Endothelial cell of umbilical vein (primary cell): Measurements from ENCODE around the gene ABCD3. TPM values are rescaled to one million over a fixed set of nuclear protein-coding genes. Genes with fewer than 3 reads are reported as not detected.

ENCODE experiments used
- BruUV-seq: library from RNA; stranded (reverse); fragments of 400-500 nt; replicated peaks from 2 replicates; lab custom pipeline; 2021; lab: Mats Ljungman, UMichigan
- CTCF ChIA-PET: fragments of 300-600, 350-600 bp; sonication (Branson Sonifier 250); formaldehyde crosslinking; loops from one replicate; lab custom pipeline; 2021; ENCODE audit warnings: antibody characterized with exemption, inconsistent platforms; lab: Charles Lee
- POLR2A ChIA-PET: fragments of 300-600, 350-600 bp; sonication (Branson Sonifier 250); formaldehyde crosslinking; loops from one replicate; lab custom pipeline; 2021; ENCODE audit warnings: antibody characterized with exemption, inconsistent platforms; lab: Charles Lee
- DNase-seq: peaks from one replicate; pipeline ENCODE4 v3.0.0-alpha.2; 2011; ENCODE audit warnings: low read depth, low spot score
- FAIRE-seq: peaks from 2 replicates; lab custom pipeline; 2011; peaks lifted over from hg19 to GRCh38; lab: Jason Lieb, UNC
- H2AFZ ChIP-seq: 2 replicates; pipeline ENCODE4 v1.6.0; 2012; ENCODE audit warnings: low read depth, low read length, control low read depth, inconsistent platforms
- H3K27ac ChIP-seq: 2 replicates; pipeline ENCODE4 v1.5.1; 2011; ENCODE audit warnings: low read depth, mild to moderate bottlenecking, control low read depth, low read length, moderate library complexity; ENCODE audit not compliant: insufficient read depth
- H3K27me3 ChIP-seq, 2 experiments: 2 replicates each; pipeline versions ENCODE4 v1.6.0 to v1.6.1; 2011; ENCODE audit warnings: low read length in 2 of 2, mixed read lengths in 1 of 2; ENCODE audit not compliant: control insufficient read depth in 2 of 2, insufficient read depth in 2 of 2
- H3K36me3 ChIP-seq, 2 experiments: 2 replicates in 1 of 2; 3 replicates in 1 of 2; pipeline ENCODE4 v1.5.1; 2011; ENCODE audit warnings: low read length in 2 of 2, mild to moderate bottlenecking in 1 of 2, moderate library complexity in 1 of 2; ENCODE audit not compliant: control insufficient read depth in 2 of 2, insufficient read depth in 2 of 2; ENCODE audit errors: extremely low read depth in 1 of 2
- H3K4me1 ChIP-seq: 3 replicates; pipeline ENCODE4 v1.5.1; 2011; ENCODE audit warnings: mild to moderate bottlenecking, low read length; ENCODE audit not compliant: control insufficient read depth, insufficient read depth; ENCODE audit errors: extremely low read depth
- H3K4me2 ChIP-seq: 2 replicates; pipeline ENCODE4 v1.6.1; 2011; ENCODE audit warnings: low read length, control low read depth, mixed read lengths; ENCODE audit not compliant: insufficient read depth
- H3K4me3 ChIP-seq, 3 experiments: fragments of 200-600 bp in 1 of 3; sonication (generic), shearing (Covaris generic) in 1 of 3; replicated peaks in 1 of 3; 2 replicates each; pipeline ENCODE4 v1.5.1; 2011 to 2016; ENCODE audit warnings: control low read depth in 3 of 3, low read length in 3 of 3, mild to moderate bottlenecking in 2 of 3, inconsistent platforms in 1 of 3, low read depth in 1 of 3, moderate library complexity in 1 of 3; ENCODE audit not compliant: insufficient read depth in 1 of 3
- H3K79me2 ChIP-seq: 2 replicates; pipeline ENCODE4 v1.6.0; 2012; ENCODE audit warnings: low read length, inconsistent platforms; ENCODE audit not compliant: control insufficient read depth, insufficient read depth
- H3K9ac ChIP-seq: replicated peaks from 2 replicates; pipeline ENCODE3; 2011; ENCODE audit warnings: low read length, control low read depth; ENCODE audit not compliant: insufficient read depth; ENCODE audit errors: extremely low read depth
- H3K9me1 ChIP-seq: replicated peaks from 3 replicates; pipeline ENCODE4 v1.6.0; 2011; ENCODE audit warnings: mild to moderate bottlenecking, low read length; ENCODE audit not compliant: control insufficient read depth, insufficient read depth; ENCODE audit errors: extremely low read depth
- H3K9me3 ChIP-seq: replicated peaks from 2 replicates; pipeline ENCODE4 v1.5.1; 2012; ENCODE audit warnings: low read length, inconsistent platforms; ENCODE audit not compliant: control insufficient read depth, insufficient read depth
- H4K20me1 ChIP-seq: replicated peaks from 2 replicates; pipeline ENCODE3; 2011; ENCODE audit warnings: mild to moderate bottlenecking, low read length; ENCODE audit not compliant: control insufficient read depth, insufficient read depth; ENCODE audit errors: extremely low read depth
- CTCF ChIP-seq, 2 donors: IDR thresholded peaks; 1 replicate in 1 of 2; 2 replicates in 1 of 2; pipeline ENCODE4 v1.5.1; 2011; ENCODE audit warnings: low read length in 2 of 2, mild to moderate bottlenecking in 2 of 2, moderate library complexity in 2 of 2, control low read depth in 1 of 2, inconsistent platforms in 1 of 2, low read depth in 1 of 2; ENCODE audit not compliant: insufficient read depth in 1 of 2; ENCODE audit errors: extremely low read depth in 1 of 2
- GATA2 ChIP-seq: IDR thresholded peaks from 2 replicates; pipeline ENCODE4 v1.7.0; 2011; ENCODE audit warnings: low read depth, mild to moderate bottlenecking, moderate library complexity, mixed read lengths, low read length; ENCODE audit not compliant: insufficient read length, insufficient read depth
- MAX ChIP-seq: IDR thresholded peaks from 2 replicates; pipeline ENCODE4 v1.6.1; 2011; ENCODE audit not compliant: insufficient read depth, insufficient read length
- MYC ChIP-seq: IDR thresholded peaks from one replicate; pipeline ENCODE4 v1.6.1; 2011; ENCODE audit warnings: mild to moderate bottlenecking, low read depth, low read length
- POLR2A ChIP-seq: IDR thresholded peaks from 2 replicates; pipeline ENCODE4 v1.6.1; 2012; ENCODE audit warnings: low read depth, mild to moderate bottlenecking, control low read depth, low read length
- POLR2AphosphoS5 ChIP-seq: IDR thresholded peaks from 2 replicates; pipeline ENCODE4 v1.6.1; 2012; ENCODE audit warnings: low read depth, mild to moderate bottlenecking, control low read depth, low read length, moderate library complexity; ENCODE audit not compliant: insufficient read depth
- dilution Hi-C: fragments of 300-500 bp; cut with MboI; formaldehyde crosslinking; loops from one replicate; pipeline ENCODE4 v1.15.0; 2019; ENCODE audit warnings: low sequenced_read_pairs; ENCODE audit not compliant: extremely low pct_ligation_motif_present
- intact Hi-C: fragments of 100-400 bp; cut with micrococcal nuclease; formaldehyde crosslinking; loops from one replicate; pipeline ENCODE4 v1.10.0; 2022
- polyA plus RNA-seq, 4 experiments: library from polyadenylated mRNA; depleted of rRNA in 3 of 4; stranded (reverse) in 3 of 4; unstranded in 1 of 4; fragments of >200 nt; gene quantifications; 2 replicates each; pipeline versions ENCODE4 v1.2.1 to v1.2.3, GENCODE V29; 2011 to 2012; ENCODE audit warnings: missing spikeins in 1 of 4
- total RNA-seq: library from RNA; stranded (reverse); gene quantifications from 2 replicates; pipeline ENCODE4 v1.2.3, GENCODE V29; 2021

ABCD3 gene
- total and polyA plus RNA-seq, 2 donors (not counting 3 experiments of a cell fraction or from before 2014, with no cell fraction given) = 6.3 to 31.6 TPM

- no peak overlapping the region for H3K4me2 ChIP-seq
- FAIRE-seq (no peak), DNase-seq (no peak)
- H3K9ac ChIP-seq = no peak overlapping the region
- H3K27me3 ChIP-seq = no peaks in the 10 kb centered on the region
- no peak overlapping the region for H3K4me3 ChIP-seq
- POLR2A ChIA-PET = no interaction called here
- H2AFZ ChIP-seq = no peak overlapping the region
- H3K9me3 ChIP-seq = no peaks in the 10 kb centered on the region
- CTCF ChIA-PET = interaction anchor here (1.3 to 2.0 kb wide), 2 partner anchors 22 to 304 kb away, joined by 4 to 9 read pairs; no protein-coding TSS in a partner anchor
- H3K79me2 ChIP-seq = no peaks in the 10 kb centered on the region
- no TSS peak for BruUV-seq
- no peak overlapping the region for H3K27ac ChIP-seq
- peaks cover 1 to 4% of the 10 kb centered on the region in 2 experiments for H3K36me3 ChIP-seq
- TF ChIP-seq GATA2 (no peak), MAX (no peak), CTCF (IDR thresholded peaks at IDR 0.05; ENCODE audit: extremely low read depth in 1 of 2, insufficient read depth in 1 of 2, low read depth in 1 of 2, low read length in 2 of 2) (no peak)
- H4K20me1 ChIP-seq = no peaks in the 10 kb centered on the region
- no peaks in the 10 kb centered on the region for H3K4me1 ChIP-seq
- no peaks in the 10 kb centered on the region for H3K9me1 ChIP-seq
- intact Hi-C loops (no loop called here), dilution Hi-C loops (no loop called here)
These were observed 85.0 kb downstream of the ABCD3 start for GRCh38 chr1:94503153-94503552.

- no peaks in the 10 kb centered on the region for H3K4me1 ChIP-seq
- H3K27me3 ChIP-seq = no peaks in the 10 kb centered on the region
- DNase-seq = no peak
- no peak for FAIRE-seq
- no peak overlapping the region for H3K27ac ChIP-seq
- TF ChIP-seq POLR2A (no peak), POLR2AphosphoS5 (no peak), MYC (no peak)
- intact Hi-C loops (no loop called here), dilution Hi-C loops (no loop called here)
- H2AFZ ChIP-seq = no peak overlapping the region
- POLR2A ChIA-PET = no interaction called here
- CTCF ChIA-PET = interaction anchor here (1.3 to 1.4 kb wide), 2 partner anchors 12 to 24 kb away, joined by 5 read pairs; no protein-coding TSS in a partner anchor
- H3K4me2 ChIP-seq = no peak overlapping the region
- no peaks in the 10 kb centered on the region for H3K9me3 ChIP-seq
- H4K20me1 ChIP-seq = no peaks in the 10 kb centered on the region
- no peaks in the 10 kb centered on the region for H3K79me2 ChIP-seq
- no TSS peak for BruUV-seq
- H3K36me3 ChIP-seq = peaks cover 1 to 2% of the 10 kb centered on the region in 2 experiments
- H3K9ac ChIP-seq = no peak overlapping the region
- no peak overlapping the region for H3K4me3 ChIP-seq
- no peaks in the 10 kb centered on the region for H3K9me1 ChIP-seq
These were observed 86.4 kb downstream of the ABCD3 start for GRCh38 chr1:94504601-94505000.
